Gastrocnemius medialis (tissue), 4 donors: ENCODE measurements around the gene LCE1D. TPM values are rescaled to one million over a fixed set of nuclear protein-coding genes. Genes with fewer than 3 reads are reported as not detected.

Source experiments
- ATAC-seq, 2 donors: fragments of 150-250 bp; one replicate each; pipeline ENCODE4 v1.9.1; 2016
- DNase-seq, 2 donors: peaks; one replicate each; pipeline ENCODE4 v3.0.0-alpha.2; 2019
- H3K27ac ChIP-seq, 4 donors: fragments of 200-600 bp; sonication (generic); 1 replicate in 1 of 4; 2 replicates in 3 of 4; pipeline ENCODE4 v1.5.1; 2016 to 2018; ENCODE audit warnings: mild to moderate bottlenecking in 2 of 4, moderate library complexity in 1 of 4
- H3K27me3 ChIP-seq, 3 donors: fragments of 200-600 bp; sonication (generic) in 2 of 3; 1 replicate in 1 of 3; 2 replicates in 2 of 3; pipeline versions ENCODE4 v1.5.1 to v1.6.0; 2016 to 2019; ENCODE audit warnings: mild to moderate bottlenecking in 1 of 3, moderate library complexity in 1 of 3
- H3K36me3 ChIP-seq, 2 donors: fragments of 200-600 bp; sonication (generic) in 1 of 2; one replicate each; pipeline ENCODE4 v1.5.1; 2017 to 2018
- H3K4me1 ChIP-seq, 2 donors: fragments of 200-600 bp; sonication (generic) in 1 of 2; one replicate each; pipeline ENCODE4 v1.5.1; 2016 to 2017; ENCODE audit warnings: mild to moderate bottlenecking in 2 of 2
- H3K4me3 ChIP-seq, 4 donors: fragments of 200-600 bp; sonication (generic) in 3 of 4; 1 replicate in 1 of 4; 2 replicates in 3 of 4; pipeline ENCODE4 v1.5.1; 2016 to 2019; ENCODE audit warnings: mild to moderate bottlenecking in 2 of 4
- H3K9me3 ChIP-seq, 3 donors: fragments of 200-600 bp; sonication (generic) in 2 of 3; 1 replicate in 1 of 3; 2 replicates in 2 of 3; pipeline ENCODE4 v1.5.1; 2016 to 2019
- CTCF ChIP-seq, 5 experiments: fragments of 450-650 bp in 3 of 5; fragments of 200-600 bp in 2 of 5; sonication (generic) in 2 of 5; IDR thresholded peaks in 4 of 5; conservative IDR thresholded peaks in 1 of 5; 1 replicate in 4 of 5; 2 replicates in 1 of 5; pipeline ENCODE4 v1.5.1; 2016 to 2019; ENCODE audit warnings: antibody characterized with exemption in 5 of 5, mild to moderate bottlenecking in 3 of 5, moderate library complexity in 3 of 5
- POLR2A ChIP-seq, 2 donors: fragments of 450-650 bp; IDR thresholded peaks; one replicate each; pipeline ENCODE4 v1.6.1; 2017; ENCODE audit warnings: antibody characterized with exemption in 2 of 2, mild to moderate bottlenecking in 2 of 2, moderate library complexity in 2 of 2
- in situ Hi-C, 4 donors: fragments of 200-750 bp; cut with MboI; loops; one replicate each; pipeline versions ENCODE4 v1.15.0 to v1.8.0; 2017; ENCODE audit warnings: low sequenced_read_pairs in 4 of 4
- intact Hi-C: fragments of 100-400 bp; cut with DNase I; formaldehyde crosslinking; loops from one replicate; pipeline ENCODE4 v1.15.1; 2023; ENCODE audit warnings: low total_unique reads
- total RNA-seq, 4 donors: library from RNA; depleted of rRNA; stranded (reverse); fragments of >200 nt; gene quantifications; one replicate each; pipeline versions ENCODE4 v1.1.0 to v1.2.3, GENCODE V29; 2016

The LCE1D gene
- not detected for total RNA-seq

- H3K36me3 ChIP-seq: no peaks in the 10 kb centered on the region
- no peak within 1 kb of the TSS for H3K27ac ChIP-seq
- H3K4me3 ChIP-seq: no peak within 1 kb of the TSS
- no peaks in the 10 kb centered on the region for H3K9me3 ChIP-seq
- TF ChIP-seq POLR2A (IDR thresholded peaks at IDR 0.05): no peak
- no peak for TF ChIP-seq CTCF (IDR thresholded peaks at IDR 0.05 in 4 of 5, conservative IDR thresholded peaks at IDR 0.05 in 1 of 5)
- DNase-seq (no peak), ATAC-seq (no peak)
- H3K4me1 ChIP-seq: no peaks in the 10 kb centered on the region
- in situ Hi-C loops (no loop called here), intact Hi-C loops (no loop called here)
- no peaks in the 10 kb centered on the region for H3K27me3 ChIP-seq
These were observed at the start of gene LCE1D for GRCh38 chr1:152796421-152796820. TSS of gene LCE1D (plus strand) at chr1:152796721. CDS start at chr1:152797795, 1,074 bp downstream.

- intact Hi-C loops: no loop called here
- Histone ChIP-seq H3K36me3 (no peaks in the 10 kb centered on the region), H3K4me3 (no peak overlapping the region), H3K27ac (no peak overlapping the region), H3K9me3 (no peaks in the 10 kb centered on the region), H3K4me1 (no peaks in the 10 kb centered on the region), H3K27me3 (no peaks in the 10 kb centered on the region)
- no peak for ATAC-seq
- no peak for TF ChIP-seq POLR2A (IDR thresholded peaks at IDR 0.05)
- no peak for DNase-seq
- in situ Hi-C loops: no loop called here
These were observed 48.7 kb upstream of the LCE1D start for GRCh38 chr1:152747831-152748230.

GRCh38 chr1:152752225-152752624, 44.3 kb upstream of the LCE1D start:
- no peaks in the 10 kb centered on the region for H3K4me1 ChIP-seq
- no peak overlapping the region for H3K27ac ChIP-seq
- ATAC-seq: no peak
- in situ Hi-C loops (no loop called here), intact Hi-C loops (no loop called here)
- no peak overlapping the region for H3K4me3 ChIP-seq
- TF ChIP-seq CTCF (IDR thresholded peaks at IDR 0.05 in 4 of 5, conservative IDR thresholded peaks at IDR 0.05 in 1 of 5) (no peak), POLR2A (IDR thresholded peaks at IDR 0.05) (no peak)
- no peaks in the 10 kb centered on the region for H3K9me3 ChIP-seq
- no peaks in the 10 kb centered on the region for H3K36me3 ChIP-seq
- H3K27me3 ChIP-seq: no peaks in the 10 kb centered on the region
- no peak for DNase-seq

GRCh38 chr1:152753586-152753985, 42.9 kb upstream of the LCE1D start:
- Histone ChIP-seq H3K4me1 (no peaks in the 10 kb centered on the region), H3K27me3 (no peaks in the 10 kb centered on the region), H3K4me3 (no peak overlapping the region), H3K27ac (no peak overlapping the region), H3K36me3 (no peaks in the 10 kb centered on the region), H3K9me3 (no peaks in the 10 kb centered on the region)
- ATAC-seq: no peak
- TF ChIP-seq CTCF (IDR thresholded peaks at IDR 0.05 in 4 of 5, conservative IDR thresholded peaks at IDR 0.05 in 1 of 5) (no peak), POLR2A (IDR thresholded peaks at IDR 0.05) (no peak)
- DNase-seq: no peak
- intact Hi-C loops: no loop called here
- in situ Hi-C loops: no loop called here

GRCh38 chr1:152756872-152757271, 39.6 kb upstream of the LCE1D start:
- H3K4me1 ChIP-seq: no peaks in the 10 kb centered on the region

More at GRCh38 chr1:152756872-152757271, 39.6 kb upstream of the LCE1D start:
- no peak for ATAC-seq
- in situ Hi-C loops (no loop called here), intact Hi-C loops (no loop called here)
- no peak overlapping the region for H3K27ac ChIP-seq
- H3K36me3 ChIP-seq: no peaks in the 10 kb centered on the region
- no peak for DNase-seq
- H3K27me3 ChIP-seq: no peaks in the 10 kb centered on the region
- H3K9me3 ChIP-seq: no peaks in the 10 kb centered on the region
- no peak for TF ChIP-seq POLR2A (IDR thresholded peaks at IDR 0.05)
- no peak for TF ChIP-seq CTCF (IDR thresholded peaks at IDR 0.05 in 4 of 5, conservative IDR thresholded peaks at IDR 0.05 in 1 of 5)
- no peak overlapping the region for H3K4me3 ChIP-seq
